Gastroesophageal sphincter (tissue), 4 donors: Measurements from ENCODE around the gene EFEMP2. TPM values are rescaled to one million over a fixed set of nuclear protein-coding genes. Genes with fewer than 3 reads are reported as not detected.

Source experiments
- ATAC-seq: fragments of 150-250 bp; one replicate; pipeline ENCODE4 v1.9.1; 2016; ENCODE audit warnings: mild to moderate bottlenecking, moderate library complexity
- H3K27ac ChIP-seq, 4 donors: fragments of 200-600 bp; sonication (generic) in 3 of 4; 1 replicate in 3 of 4; 2 replicates in 1 of 4; pipeline ENCODE4 v1.5.1; 2016 to 2019
- H3K27me3 ChIP-seq: fragments of 200-600 bp; sonication (generic); one replicate; pipeline ENCODE4 v1.5.1; 2019
- H3K36me3 ChIP-seq, 2 donors: fragments of 200-600 bp; sonication (generic); one replicate each; pipeline ENCODE4 v1.5.1; 2019; ENCODE audit warnings: control low read depth in 1 of 2
- H3K4me1 ChIP-seq, 3 donors: fragments of 200-600 bp; sonication (generic); 1 replicate in 2 of 3; 2 replicates in 1 of 3; pipeline ENCODE4 v1.5.1; 2016 to 2019; ENCODE audit warnings: control low read depth in 2 of 3
- H3K4me3 ChIP-seq, 2 donors: fragments of 200-600 bp; sonication (generic); one replicate each; pipeline ENCODE4 v1.5.1; 2019; ENCODE audit warnings: mild to moderate bottlenecking in 1 of 2, moderate library complexity in 1 of 2
- H3K9me3 ChIP-seq, 3 donors: fragments of 200-600 bp; sonication (generic); one replicate each; pipeline ENCODE4 v1.5.1; 2017 to 2019; ENCODE audit warnings: control low read depth in 2 of 3
- CTCF ChIP-seq, 4 experiments: fragments of 200-600 bp in 2 of 4; fragments of 450-650 bp in 2 of 4; sonication (generic) in 1 of 4; IDR thresholded peaks; one replicate each; pipeline ENCODE4 v1.5.1; 2017 to 2019; ENCODE audit warnings: antibody characterized with exemption in 4 of 4, mild to moderate bottlenecking in 2 of 4, moderate library complexity in 2 of 4
- EP300 ChIP-seq: sonication (generic); formaldehyde crosslinking; IDR thresholded peaks from one replicate; pipeline ENCODE4 v1.6.1; 2017; ENCODE audit warnings: antibody characterized with exemption, mild to moderate bottlenecking
- POLR2A ChIP-seq, 2 donors: fragments of 450-650 bp; IDR thresholded peaks; one replicate each; pipeline ENCODE4 v1.6.1; 2017; ENCODE audit warnings: antibody characterized with exemption in 2 of 2, mild to moderate bottlenecking in 2 of 2, moderate library complexity in 1 of 2
- POLR2AphosphoS5 ChIP-seq: sonication (generic); formaldehyde crosslinking; IDR thresholded peaks from one replicate; pipeline ENCODE4 v1.6.1; 2017; ENCODE audit warnings: antibody characterized with exemption
- WGBS, 2 donors: methylation state at CpG; one replicate each; pipeline ENCODE4 v1.1.5; 2018; ENCODE audit warnings: low coverage in 1 of 2; 5-methylcytosine and 5-hydroxymethylcytosine counted together
- total RNA-seq, 4 donors: library from RNA; depleted of rRNA; stranded (reverse); fragments of >200 nt; gene quantifications; one replicate each; pipeline ENCODE4 v1.1.0, GENCODE V29; 2016

The EFEMP2 gene
- total RNA-seq, 4 donors from 2014 or later = 55.6 to 92.8 (median 81.2) TPM

GRCh38 chr11:65911682-65912568, 39.3 kb upstream of the EFEMP2 start:
- no peaks in the 10 kb centered on the region for H3K27me3 ChIP-seq
- peaks cover 0 to 2% of the 10 kb centered on the region in 2 donors for H3K36me3 ChIP-seq
- H3K9me3 ChIP-seq = no peaks in the 10 kb centered on the region
- TF ChIP-seq POLR2A (IDR thresholded peaks at IDR 0.05) = no peak
- peak in 3 of 4 experiments; percentile 27 to 45 (median 30) for TF ChIP-seq CTCF (IDR thresholded peaks at IDR 0.05)
- peak; percentile 62 for TF ChIP-seq POLR2AphosphoS5
- H3K27ac ChIP-seq = peak overlapping the region in 2 of 4 donors; percentile 45 to 51
- H3K4me1 ChIP-seq = peaks cover 0 to 51% (median 30%) of the 10 kb centered on the region in 3 donors
- 19 to 21% methylated on average over 8 to 10 of the region's 14 CpGs for WGBS, 2 donors
- no peak overlapping the region for H3K4me3 ChIP-seq
- ATAC-seq = peak; percentile 44

GRCh38 chr11:65907878-65908277, 35.3 kb upstream of the EFEMP2 start:
- TF ChIP-seq EP300 (no peak), POLR2AphosphoS5 (no peak), CTCF (IDR thresholded peaks at IDR 0.05) (no peak), POLR2A (IDR thresholded peaks at IDR 0.05) (no peak)
- Histone ChIP-seq H3K27me3 (no peaks in the 10 kb centered on the region), H3K36me3 (no peaks in the 10 kb centered on the region), H3K9me3 (no peaks in the 10 kb centered on the region), H3K27ac (no peak overlapping the region), H3K4me3 (no peak overlapping the region), H3K4me1 (peaks cover 0 to 18% (median 11%) of the 10 kb centered on the region in 3 donors)
- WGBS, 2 donors = 73 to 89% methylated on average over 4 to 5 of the region's 6 CpGs
- no peak for ATAC-seq

- no peak for ATAC-seq
- Histone ChIP-seq H3K27ac (no peak overlapping the region), H3K27me3 (no peaks in the 10 kb centered on the region), H3K9me3 (no peaks in the 10 kb centered on the region), H3K4me3 (no peak overlapping the region), H3K4me1 (peaks cover 0 to 6% (median 5%) of the 10 kb centered on the region in 3 donors), H3K36me3 (no peaks in the 10 kb centered on the region)
- TF ChIP-seq CTCF (IDR thresholded peaks at IDR 0.05) (no peak), EP300 (no peak), POLR2AphosphoS5 (no peak), POLR2A (IDR thresholded peaks at IDR 0.05) (no peak)
- WGBS, 2 donors = 82 to 90% methylated on average over 5 of the region's 5 CpGs
These were observed 34.0 kb upstream of the EFEMP2 start for GRCh38 chr11:65906602-65907001.

GRCh38 chr11:65903715-65904114, 31.1 kb upstream of the EFEMP2 start:
- ATAC-seq = no peak
- H3K4me3 ChIP-seq = no peak overlapping the region

More at GRCh38 chr11:65903715-65904114, 31.1 kb upstream of the EFEMP2 start:
- no peaks in the 10 kb centered on the region for H3K9me3 ChIP-seq
- peaks cover 13% of the 10 kb centered on the region for H3K27me3 ChIP-seq
- TF ChIP-seq CTCF (IDR thresholded peaks at IDR 0.05) = no peak
- TF ChIP-seq POLR2AphosphoS5 = no peak
- no peak for TF ChIP-seq POLR2A (IDR thresholded peaks at IDR 0.05)
- WGBS, 2 donors = 72 to 73% methylated on average over 2 to 8 of the region's 8 CpGs
- peaks cover 0 to 21% (median 7%) of the 10 kb centered on the region in 3 donors for H3K4me1 ChIP-seq
- H3K36me3 ChIP-seq = no peaks in the 10 kb centered on the region
- no peak overlapping the region for H3K27ac ChIP-seq
